ENCODE measurements around the gene TNNI3K.

TNNI3K gene

DNA sequence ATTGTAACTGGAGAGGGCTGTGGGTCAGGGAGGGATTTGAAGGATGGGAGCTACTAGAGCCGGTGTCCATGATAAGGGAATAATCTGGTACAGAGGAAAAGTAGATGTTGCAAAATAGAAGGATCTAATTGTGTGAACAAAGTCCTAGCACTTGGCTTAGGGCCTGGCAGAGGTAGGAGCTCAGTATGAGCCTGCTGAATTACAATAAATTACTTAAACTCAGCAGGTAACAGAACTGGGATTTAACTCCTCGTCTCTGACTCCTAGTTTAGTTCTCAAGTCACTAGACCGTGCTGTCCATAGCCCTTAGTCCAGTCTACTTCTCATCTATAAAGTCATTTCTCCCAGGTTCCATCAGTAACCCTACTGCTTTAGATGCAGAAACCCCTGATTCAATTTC is 157.0 kb downstream of the TNNI3K start:
- FAIRE-seq = no peak
- DNase-seq (ENCODE audit: low spot score) = no peak

DNA sequence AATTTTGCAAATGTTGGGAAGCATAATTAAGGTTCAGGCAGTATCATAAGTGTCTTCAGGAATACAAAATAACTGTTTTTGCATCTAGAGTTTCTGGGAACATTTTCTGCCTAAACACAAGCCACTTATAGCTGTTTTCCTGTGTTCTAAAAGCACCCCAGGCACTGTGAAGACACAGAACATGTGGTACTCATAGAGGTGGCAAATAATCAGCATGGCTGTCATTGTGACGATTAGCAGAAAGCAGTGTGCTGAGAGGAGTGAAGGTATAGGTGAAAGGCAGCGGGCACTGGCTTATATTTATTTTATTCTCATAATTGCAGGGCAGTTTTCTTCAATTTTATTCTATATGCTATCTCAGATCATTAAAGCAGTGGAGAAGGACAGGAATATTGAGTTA is 157.7 kb downstream of the TNNI3K start:
- no peak for FAIRE-seq
- DNase-seq (ENCODE audit: low spot score) = no peak

DNA sequence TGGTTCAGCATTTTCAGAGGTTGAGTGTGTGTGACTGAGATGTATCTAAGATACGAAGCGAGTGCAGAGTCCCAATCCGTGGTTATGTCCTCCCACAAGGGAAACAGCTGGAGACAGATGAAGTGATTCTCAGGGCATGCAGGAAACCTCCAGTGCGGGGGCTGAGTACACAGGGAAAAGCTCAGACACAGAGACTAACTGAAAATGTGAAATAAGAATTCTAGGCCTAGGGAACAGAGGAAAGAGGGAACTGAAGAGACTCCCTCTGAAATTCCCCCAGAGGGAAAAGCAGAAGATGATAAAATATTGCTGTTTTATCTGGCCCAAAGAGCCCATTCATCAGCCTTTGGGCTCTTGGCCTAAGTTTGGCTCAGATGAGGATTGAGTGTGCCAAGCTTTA is 160.4 kb downstream of the TNNI3K start:
- DNase-seq (ENCODE audit: low spot score) (no peak), FAIRE-seq (no peak)

DNA sequence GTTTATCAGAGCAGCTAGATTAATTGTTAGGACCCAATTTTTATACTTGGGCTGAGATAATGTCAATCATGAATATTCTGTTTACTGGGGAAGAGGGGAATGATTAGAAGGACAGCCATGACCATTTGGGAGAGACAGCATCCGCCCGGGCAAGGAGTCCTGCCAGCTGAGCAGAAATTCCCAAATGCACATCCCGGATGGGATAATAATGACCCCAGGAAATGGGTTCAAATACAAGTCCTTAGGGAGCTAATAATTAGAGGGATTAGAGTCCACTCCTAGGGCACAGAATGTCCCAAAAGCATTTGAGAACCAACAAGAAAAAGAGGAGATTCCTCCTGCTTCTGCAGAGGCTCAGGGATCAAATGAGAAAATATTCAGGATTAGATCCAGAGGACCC is 161.3 kb downstream of the TNNI3K start:
- no peak for FAIRE-seq
- DNase-seq (ENCODE audit: low spot score) = no peak

DNA sequence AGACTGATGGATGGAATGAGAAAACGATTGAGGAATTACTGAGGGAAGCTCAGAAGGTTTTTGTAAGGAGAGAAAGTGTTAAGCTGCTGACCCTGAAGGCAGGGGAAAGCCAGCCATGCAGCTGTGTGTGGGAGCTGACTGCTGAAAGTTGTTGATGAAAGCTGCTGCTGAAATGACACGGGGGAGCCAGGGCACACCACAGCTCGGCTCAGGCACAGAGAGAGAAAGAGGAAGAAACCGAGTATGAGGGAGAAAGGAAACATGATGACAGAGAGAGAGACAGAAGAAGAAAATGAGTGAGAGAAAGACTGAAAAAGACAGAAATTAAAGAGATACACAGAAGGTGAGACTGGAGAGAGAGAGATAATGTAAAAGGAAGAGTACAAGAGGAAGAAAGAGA is 161.7 kb downstream of the TNNI3K start:
- FAIRE-seq (no peak), DNase-seq (ENCODE audit: low spot score) (no peak)

DNA sequence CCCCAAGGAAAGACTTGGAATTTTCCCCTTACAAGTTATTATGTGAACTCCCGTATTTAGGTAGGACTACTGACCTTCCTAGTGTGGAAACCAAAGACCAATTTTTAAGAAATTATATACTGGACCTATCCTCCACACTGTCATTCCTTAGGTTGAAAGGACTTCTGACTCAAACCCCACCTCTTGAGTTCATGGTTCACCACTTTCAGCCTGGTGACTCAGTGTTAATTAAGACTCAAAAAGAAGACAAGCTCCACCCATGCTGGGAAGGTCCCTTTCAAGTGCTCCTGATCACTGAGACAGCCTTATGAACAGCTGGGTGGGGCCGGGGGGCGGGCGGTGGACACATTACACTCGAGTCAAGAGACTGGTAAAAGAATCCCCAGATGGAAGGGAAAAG is 164.1 kb downstream of the TNNI3K start:
- no peak for DNase-seq (ENCODE audit: low spot score)
- FAIRE-seq = no peak

DNA sequence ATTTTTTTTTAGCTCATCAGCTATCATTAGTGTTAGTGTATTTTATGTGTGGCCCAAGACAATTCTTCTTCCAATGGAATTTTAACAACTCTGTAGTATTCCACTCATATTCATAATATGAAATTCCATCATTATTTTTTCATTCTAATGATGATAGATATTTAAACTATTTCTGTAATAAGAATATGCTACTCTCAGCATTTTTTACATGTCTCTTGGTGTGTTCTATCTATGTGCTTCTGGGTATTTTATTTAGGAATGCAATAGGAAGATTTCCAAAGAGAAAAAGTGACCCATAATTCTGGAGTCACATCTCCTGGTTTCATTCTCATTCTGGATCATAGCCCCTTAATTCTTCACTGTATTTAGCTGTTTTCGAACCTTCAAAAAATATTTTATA is 167.7 kb downstream of the TNNI3K start:
- FAIRE-seq (no peak), DNase-seq (ENCODE audit: low spot score) (no peak)

DNA sequence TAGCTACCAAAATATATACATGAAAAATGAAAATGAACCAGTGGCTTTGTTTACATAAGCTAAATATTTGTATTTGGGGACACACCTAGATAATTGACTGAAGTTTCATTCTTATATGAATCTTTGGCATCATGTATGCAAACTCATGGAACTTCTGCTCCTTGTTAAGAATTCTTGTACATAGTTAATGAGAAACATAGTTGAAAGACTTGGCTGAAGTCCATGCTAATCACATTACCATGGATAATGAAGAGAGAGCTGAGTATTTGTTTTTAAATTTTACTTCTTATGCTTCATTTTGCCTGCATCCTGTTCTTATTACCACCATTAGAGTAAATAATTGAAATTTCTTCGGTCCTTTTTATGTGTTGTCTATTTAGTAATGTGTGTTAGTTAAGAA is 168.4 kb downstream of the TNNI3K start:
- DNase-seq (ENCODE audit: low spot score) (no peak), FAIRE-seq (no peak)

DNA sequence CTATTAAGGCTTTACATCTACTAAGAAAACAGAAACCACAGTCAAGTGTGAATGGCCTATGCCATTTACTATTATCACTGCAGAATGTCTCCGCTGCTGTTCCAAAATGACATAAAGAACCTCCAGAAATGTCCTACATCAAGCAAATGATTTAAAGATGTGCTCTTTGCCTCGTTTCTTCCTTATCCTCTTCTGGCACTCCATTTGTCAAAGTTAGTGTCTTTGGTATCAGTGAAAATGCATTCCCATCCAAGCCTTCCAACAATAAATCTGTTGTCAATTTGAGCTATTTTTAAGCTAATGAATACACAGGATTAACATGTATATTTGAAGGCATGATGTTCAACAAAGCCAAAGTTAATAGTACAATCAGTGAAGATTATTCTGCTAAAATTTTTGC is 171.6 kb downstream of the TNNI3K start:
- FAIRE-seq = no peak
- no peak for DNase-seq (ENCODE audit: low spot score)

DNA sequence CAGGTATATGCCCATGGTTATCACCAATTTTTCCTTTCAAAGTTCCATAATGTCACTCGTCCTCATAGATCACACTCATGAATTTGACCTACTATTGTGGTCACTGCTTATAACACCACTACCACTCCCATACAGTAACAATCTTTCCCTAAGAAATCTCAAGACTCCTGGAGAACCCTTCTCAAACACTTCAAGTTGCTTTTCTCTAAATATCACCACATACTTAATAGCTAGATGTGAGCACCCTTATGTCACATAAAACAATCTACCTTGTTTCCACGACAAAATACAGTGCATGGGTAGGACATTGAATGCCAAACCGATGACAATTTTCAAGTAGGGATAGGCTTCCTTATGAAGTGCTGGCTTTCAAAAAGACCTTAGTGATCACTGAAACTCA is 172.7 kb downstream of the TNNI3K start:
- FAIRE-seq = no peak
- no peak for DNase-seq (ENCODE audit: low spot score)

DNA sequence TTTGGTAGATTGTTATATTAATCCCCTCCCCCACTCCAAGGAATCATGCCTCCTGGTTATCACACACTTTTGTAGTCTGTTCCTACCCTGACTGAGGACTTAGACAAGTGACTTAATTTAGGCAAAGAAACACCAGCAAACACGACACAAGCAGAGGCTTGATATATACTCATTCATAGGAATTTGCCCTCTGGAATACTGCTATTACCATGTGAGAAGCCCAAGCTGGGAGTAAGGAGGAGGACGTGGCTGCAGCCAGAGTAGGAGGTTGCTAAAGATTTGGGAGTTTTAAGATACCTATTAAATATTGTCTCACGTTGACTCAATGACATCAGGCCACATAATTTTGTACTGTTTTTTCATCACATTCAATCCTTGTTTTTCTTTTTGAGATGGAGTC is 177.1 kb downstream of the TNNI3K start:
- DNase-seq (ENCODE audit: low spot score) = no peak
- no peak for FAIRE-seq

DNA sequence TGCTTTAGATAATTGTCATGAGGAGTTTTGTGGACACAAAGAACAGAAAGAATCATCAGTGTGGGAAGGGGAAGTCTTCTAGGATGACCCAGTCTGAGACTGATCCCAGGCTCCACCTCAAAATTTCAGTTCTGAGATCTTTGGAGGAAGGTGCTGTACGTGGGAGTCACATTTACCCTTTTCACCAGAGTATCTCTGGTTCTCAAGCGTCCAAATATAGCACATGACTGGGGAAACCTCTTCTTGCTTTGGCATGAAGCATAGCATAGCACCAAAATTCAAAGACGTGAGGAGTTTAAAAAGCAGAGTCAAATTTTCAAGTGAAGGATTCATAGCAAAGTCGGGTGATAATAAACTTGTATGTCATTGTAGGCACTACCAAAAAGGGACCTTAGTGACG is 180.7 kb downstream of the TNNI3K start:
- FAIRE-seq (no peak), DNase-seq (ENCODE audit: low spot score) (no peak)

DNA sequence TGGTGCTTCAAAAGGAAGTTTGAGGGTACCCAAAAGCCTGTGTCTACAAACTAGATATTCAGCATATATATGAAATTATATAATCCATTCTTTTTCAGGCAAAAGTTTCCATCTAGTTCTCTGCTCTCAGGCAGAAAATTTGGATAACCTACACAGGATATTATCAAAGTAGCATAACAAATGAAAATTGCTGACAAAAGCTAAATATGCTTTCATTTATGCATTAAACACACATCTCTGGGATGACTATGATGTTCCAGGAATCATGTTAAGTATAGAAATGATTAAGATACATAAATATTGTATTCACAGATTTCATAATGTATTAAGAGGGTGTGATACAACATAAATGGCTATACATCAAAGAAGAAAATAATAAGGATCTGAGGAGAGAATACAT is 184.4 kb downstream of the TNNI3K start:
- FAIRE-seq = no peak

DNA sequence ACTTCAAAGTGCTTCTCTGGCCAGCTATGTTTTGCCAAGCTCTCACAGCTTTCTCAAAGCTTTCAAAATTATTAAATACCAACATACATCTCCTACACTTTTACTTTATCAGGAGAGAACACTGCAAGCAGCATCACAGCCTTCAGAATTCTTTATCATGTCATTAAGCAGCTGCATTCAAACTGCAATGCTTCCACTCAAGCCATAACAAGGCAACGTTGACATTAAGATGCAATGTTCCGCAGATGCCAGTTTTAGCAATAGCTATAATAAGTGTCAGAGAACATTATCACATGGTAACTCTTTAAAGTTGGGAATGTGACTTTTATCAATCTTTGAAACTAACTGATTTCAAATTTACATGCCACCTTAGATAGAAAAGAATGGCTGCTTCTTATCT is 185.3 kb downstream of the TNNI3K start:
- no peak for FAIRE-seq
- DNase-seq (ENCODE audit: low spot score) = no peak

More for the DNA sequence above, 184.4 kb downstream of the TNNI3K start:
- no peak for DNase-seq (ENCODE audit: low spot score)

DNA sequence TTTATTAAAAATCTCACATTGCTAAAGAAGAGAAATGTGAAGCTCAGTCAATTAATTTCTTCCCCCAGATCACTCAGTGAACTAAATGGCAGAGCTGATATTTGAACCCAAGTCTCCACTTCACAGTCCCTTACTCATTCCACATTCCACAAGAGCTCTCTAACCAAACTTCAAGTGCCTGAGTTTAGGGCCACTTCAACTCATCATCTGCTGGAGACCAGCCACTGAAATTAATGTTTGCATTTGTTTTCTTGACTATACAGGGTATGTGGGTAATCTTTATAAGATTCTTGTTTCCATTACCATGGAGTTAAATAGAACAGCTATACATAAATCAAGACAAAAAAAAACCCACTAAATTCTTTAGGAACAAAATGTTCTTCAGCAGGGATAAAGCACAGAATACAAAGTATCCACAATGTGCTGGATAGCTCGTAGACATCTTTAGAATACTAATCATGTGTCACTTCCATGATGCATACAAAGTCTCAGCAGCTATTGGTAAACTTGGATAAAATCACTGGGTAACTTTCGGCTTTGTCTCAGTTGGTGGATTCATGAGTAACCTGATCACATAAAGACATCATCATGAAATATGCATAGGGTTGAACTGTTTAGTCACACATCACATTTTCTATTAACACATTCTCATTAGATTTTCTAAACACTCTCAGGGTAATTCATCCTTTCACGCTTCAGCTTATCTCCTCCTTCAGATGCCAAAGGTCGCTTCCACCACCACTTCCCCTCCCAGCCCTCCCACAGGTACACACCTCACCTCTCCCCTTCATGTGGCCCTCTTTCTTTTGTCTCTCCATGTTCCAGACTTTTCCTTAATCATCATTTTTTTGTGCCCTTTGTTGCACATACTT is 187.5 kb downstream of the TNNI3K start:
- FAIRE-seq = no peak
- no peak for DNase-seq (ENCODE audit: low spot score)

DNA sequence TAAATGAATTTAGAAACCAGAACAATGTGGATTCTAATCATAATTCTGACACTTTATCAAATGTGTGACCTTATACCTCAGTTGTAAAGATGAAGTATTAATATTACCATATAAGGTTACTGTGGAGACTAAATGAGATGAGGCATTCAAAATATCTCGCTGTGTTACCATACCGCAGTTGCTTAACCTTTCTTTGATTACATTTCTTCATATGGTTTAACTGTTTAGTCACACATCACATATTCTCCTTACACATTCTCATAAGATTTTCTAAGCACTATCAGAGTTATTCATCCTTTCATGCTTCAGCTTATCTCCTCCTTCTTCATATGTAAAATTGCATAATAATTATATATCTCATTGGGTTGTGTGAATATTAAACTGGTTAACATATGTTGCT is 188.3 kb downstream of the TNNI3K start:
- no peak for FAIRE-seq
- DNase-seq (ENCODE audit: low spot score) = no peak

DNA sequence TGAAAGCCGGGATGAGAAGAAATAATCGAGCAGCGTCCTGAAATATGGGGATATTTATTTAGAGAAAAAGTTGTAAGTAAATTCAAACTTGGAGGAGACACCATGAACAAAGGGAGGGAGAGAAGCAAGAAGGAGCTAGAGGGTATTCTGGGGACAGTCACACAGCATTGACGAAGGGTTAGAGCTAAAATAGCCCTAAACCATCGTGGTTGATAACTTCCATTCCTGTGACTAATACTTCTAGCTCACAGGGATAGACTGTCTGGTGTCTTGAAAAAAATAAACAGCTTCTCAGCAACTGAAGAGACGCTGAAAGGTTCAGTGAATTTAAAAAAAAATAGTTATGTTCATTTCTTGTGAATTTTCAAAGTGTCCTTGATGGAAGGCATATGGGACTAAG is 190.5 kb downstream of the TNNI3K start:
- no peak for FAIRE-seq
- DNase-seq (ENCODE audit: low spot score) = no peak

DNA sequence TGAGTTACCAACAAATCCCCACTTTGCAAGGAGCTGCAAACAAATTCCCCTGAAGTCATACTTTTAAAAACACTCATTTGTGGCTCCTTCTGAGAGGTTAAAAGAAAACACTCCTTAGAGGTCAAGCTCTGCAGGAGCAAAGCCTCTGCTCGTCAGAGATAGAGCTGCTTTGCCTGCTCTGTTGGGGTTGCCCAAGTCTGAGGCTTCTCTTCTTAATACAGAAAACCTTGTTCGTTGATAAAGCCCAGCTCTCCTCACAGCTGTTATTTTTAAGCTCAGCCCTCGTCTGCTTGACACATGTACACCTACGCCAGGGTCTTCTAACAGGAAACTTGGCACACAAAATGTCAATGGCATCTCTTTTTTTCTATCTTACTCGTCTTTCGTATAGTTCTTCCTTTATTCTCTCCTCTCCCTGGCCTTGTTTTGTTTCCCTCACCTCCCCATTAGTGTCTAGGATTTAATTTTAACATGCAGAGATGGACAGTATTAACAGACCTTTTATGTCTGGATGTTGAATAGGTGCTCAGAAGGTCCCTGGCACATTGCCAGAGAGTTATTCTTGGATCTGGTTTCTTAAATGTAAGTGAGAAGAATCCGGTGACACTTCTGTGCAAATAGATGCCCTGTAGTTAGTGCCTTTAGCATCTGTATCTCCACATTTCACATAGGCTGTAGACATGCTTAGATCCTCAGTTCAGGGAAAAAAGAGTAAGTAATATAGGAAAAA is 191.2 kb downstream of the TNNI3K start:
- DNase-seq (ENCODE audit: low spot score) (no peak), FAIRE-seq (no peak)

DNA sequence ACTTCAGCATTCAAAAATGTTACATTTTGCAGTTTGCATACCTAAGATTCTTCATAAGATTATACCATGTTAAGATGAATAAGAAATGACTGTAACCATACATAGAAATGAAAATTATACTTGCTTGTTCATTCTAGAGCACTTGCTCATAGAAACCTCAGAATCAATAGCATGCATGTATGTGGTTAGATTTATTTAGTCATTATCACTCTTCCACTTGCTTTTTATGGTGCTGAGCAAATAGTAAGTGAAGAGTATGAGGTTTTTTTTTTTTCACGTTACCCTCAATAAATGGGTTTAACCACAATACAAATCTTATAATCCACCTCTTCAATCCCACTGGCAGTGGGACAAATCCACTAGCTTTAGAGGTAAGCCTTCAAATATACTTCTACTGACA is 192.5 kb downstream of the TNNI3K start:
- DNase-seq (ENCODE audit: low spot score) (no peak), FAIRE-seq (no peak)

DNA sequence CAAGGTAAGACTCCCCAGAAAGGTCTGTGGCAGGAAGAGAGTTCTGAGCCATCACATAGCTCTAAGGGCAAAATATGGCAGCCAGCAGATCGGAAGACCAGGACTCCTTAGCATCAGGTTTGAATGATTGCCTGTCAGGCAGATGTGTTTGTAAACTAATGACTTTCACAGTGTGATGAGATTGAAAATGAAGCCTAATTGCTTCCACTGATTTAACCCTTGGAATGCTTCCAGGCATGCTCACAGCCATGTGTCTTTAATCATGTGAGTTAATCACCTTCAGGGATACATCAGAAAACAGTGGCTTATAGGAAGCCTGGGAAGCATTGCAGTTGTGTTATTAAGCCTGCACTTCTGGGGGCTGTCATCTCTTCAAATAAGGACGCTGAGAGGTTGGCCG is 194.4 kb downstream of the TNNI3K start:
- DNase-seq (ENCODE audit: low spot score) (no peak), FAIRE-seq (no peak)

DNA sequence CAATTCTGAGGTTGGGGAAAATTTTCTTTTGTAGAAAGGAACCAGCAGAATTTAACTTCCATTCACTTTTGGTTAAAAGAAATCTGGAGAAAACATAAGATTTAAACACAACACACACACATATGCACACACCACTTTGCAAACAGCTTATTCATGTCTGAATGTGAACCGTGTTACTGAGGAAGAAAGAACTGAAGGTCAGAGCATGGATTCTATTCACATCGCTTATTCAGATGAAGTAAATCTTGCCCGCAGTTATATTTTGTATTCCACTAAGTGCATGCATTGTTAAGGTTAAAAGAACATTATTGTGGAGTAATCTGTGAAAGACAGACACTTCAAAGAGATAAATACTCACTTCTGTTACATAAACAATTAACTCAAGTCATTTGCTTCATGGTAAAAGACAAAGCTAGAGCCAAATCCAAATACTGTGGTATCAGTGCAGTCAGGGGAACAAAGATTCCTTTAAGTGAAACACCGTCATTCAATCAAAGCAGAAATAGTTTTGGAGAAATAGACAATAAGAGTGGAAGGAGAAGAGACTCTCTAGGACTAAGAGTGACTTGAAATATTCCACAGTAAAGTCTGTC is 195.3 kb downstream of the TNNI3K start:
- DNase-seq (ENCODE audit: low spot score) (no peak), FAIRE-seq (no peak)

DNA sequence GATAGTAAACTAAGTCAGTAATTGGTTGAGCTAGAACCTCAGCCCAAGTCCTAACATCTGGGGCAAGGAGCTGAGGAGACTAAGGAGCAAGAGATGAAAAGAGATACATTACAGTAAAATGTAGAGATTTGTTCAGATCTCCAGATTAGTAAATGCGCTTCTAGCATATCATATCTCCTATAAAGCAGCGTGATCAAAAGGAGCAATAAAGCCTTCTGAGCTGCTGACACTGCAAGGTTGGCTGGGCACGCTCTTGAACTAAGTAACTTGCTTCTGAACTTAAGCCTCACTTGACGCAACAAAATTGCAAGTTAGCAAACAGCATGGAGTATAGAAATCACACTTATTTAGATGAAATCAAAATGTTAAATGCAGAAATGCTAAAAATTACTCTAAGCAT is 196.3 kb downstream of the TNNI3K start:
- DNase-seq (ENCODE audit: low spot score) (no peak), FAIRE-seq (no peak)

DNA sequence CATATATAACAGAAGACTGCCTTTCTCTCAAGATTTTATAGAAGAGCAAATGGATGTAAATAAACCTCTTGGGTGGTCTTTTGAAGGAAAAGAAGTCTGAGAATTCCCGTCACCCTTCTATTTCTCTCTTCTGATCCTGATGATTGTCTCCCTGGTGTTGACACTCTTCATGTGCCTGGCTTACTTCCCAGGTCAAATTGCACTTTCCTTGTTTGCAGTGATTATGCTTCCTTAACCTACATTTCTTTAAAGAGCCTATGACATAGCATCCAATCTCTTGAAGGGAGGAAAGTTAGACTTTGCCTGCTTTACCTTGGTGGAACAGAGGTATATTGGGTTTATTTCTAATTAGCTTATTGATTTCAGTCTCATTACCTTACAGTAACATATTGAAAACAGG is 197.1 kb downstream of the TNNI3K start:
- no peak for DNase-seq (ENCODE audit: low spot score)
- FAIRE-seq = no peak
